Suprapubic skin (tissue), 4 donors: ENCODE data around the gene TEKT3. TPM values are rescaled to one million over a fixed set of nuclear protein-coding genes. Genes with fewer than 3 reads are reported as not detected.

ENCODE experiments used
- DNase-seq, 2 donors: peaks; one replicate each; pipeline ENCODE4 v3.0.0-alpha.2; 2019; ENCODE audit warnings: low spot score in 2 of 2
- H3K27ac ChIP-seq: fragments of 200-600 bp; sonication (generic); one replicate; pipeline ENCODE4 v1.5.1; 2019
- H3K27me3 ChIP-seq: fragments of 200-600 bp; sonication (generic); one replicate; pipeline ENCODE4 v1.5.1; 2019
- H3K36me3 ChIP-seq: fragments of 200-600 bp; sonication (generic); one replicate; pipeline ENCODE4 v1.5.1; 2019
- H3K4me1 ChIP-seq: fragments of 200-600 bp; sonication (generic); one replicate; pipeline ENCODE4 v1.5.1; 2019
- H3K4me3 ChIP-seq: fragments of 200-600 bp; sonication (generic); one replicate; pipeline ENCODE4 v1.5.1; 2019; ENCODE audit warnings: mild to moderate bottlenecking
- H3K9me3 ChIP-seq: fragments of 200-600 bp; sonication (generic); one replicate; pipeline ENCODE4 v1.5.1; 2019
- CTCF ChIP-seq, 2 donors: fragments of 200-600 bp in 1 of 2; fragments of 450-650 bp in 1 of 2; sonication (generic) in 1 of 2; IDR thresholded peaks; one replicate each; pipeline ENCODE4 v1.5.1; 2016 to 2019; ENCODE audit warnings: antibody characterized with exemption in 2 of 2, mild to moderate bottlenecking in 1 of 2, moderate library complexity in 1 of 2
- EP300 ChIP-seq: sonication (generic); formaldehyde crosslinking; IDR thresholded peaks from one replicate; pipeline ENCODE4 v1.6.1; 2017; ENCODE audit warnings: antibody characterized with exemption
- POLR2A ChIP-seq, 2 donors: fragments of 450-650 bp; IDR thresholded peaks; one replicate each; pipeline ENCODE4 v1.6.1; 2017; ENCODE audit warnings: antibody characterized with exemption in 2 of 2, mild to moderate bottlenecking in 2 of 2, moderate library complexity in 2 of 2
- POLR2AphosphoS5 ChIP-seq, 3 donors: sonication (generic); formaldehyde crosslinking; IDR thresholded peaks; one replicate each; pipeline ENCODE4 v1.6.1; 2017; ENCODE audit warnings: antibody characterized with exemption in 3 of 3
- WGBS: methylation state at CpG from one replicate; pipeline ENCODE4 v1.1.5; 2018; 5-methylcytosine and 5-hydroxymethylcytosine counted together
- total RNA-seq, 4 donors: library from RNA; depleted of rRNA; stranded (reverse); fragments of >200 nt; gene quantifications; one replicate each; pipeline ENCODE4 v1.1.0, GENCODE V29; 2016

Gene TEKT3
- total RNA-seq, 4 donors from 2014 or later, result not detected

- H3K4me1 ChIP-seq, result peaks cover 9% of the 10 kb centered on the region
- H3K27me3 ChIP-seq, result no peaks in the 10 kb centered on the region
- H3K36me3 ChIP-seq, result no peaks in the 10 kb centered on the region
- TF ChIP-seq POLR2AphosphoS5 (IDR thresholded peaks at IDR 0.05) (no peak), POLR2A (IDR thresholded peaks at IDR 0.05) (no peak), CTCF (IDR thresholded peaks at IDR 0.05) (no peak), EP300 (no peak)
- no peak for DNase-seq
- no peaks in the 10 kb centered on the region for H3K9me3 ChIP-seq
- H3K4me3 ChIP-seq, result no peak overlapping the region
- H3K27ac ChIP-seq, result no peak overlapping the region
- WGBS, result 81% methylated on average over 8 of the region's 8 CpGs
Measured at GRCh38 chr17:15291674-15292361, 49.6 kb downstream of the TEKT3 start.

GRCh38 chr17:15290605-15291004 is 50.8 kb downstream of the TEKT3 start:
- 75% methylated on average over 6 of the region's 6 CpGs for WGBS
- no peak overlapping the region for H3K4me3 ChIP-seq
- DNase-seq, result no peak
- peaks cover 9% of the 10 kb centered on the region for H3K4me1 ChIP-seq
- no peaks in the 10 kb centered on the region for H3K36me3 ChIP-seq
- H3K9me3 ChIP-seq, result no peaks in the 10 kb centered on the region
- no peak for TF ChIP-seq POLR2AphosphoS5 (IDR thresholded peaks at IDR 0.05)
- TF ChIP-seq CTCF (IDR thresholded peaks at IDR 0.05), result no peak
- no peak for TF ChIP-seq POLR2A (IDR thresholded peaks at IDR 0.05)
- no peak for TF ChIP-seq EP300
- no peaks in the 10 kb centered on the region for H3K27me3 ChIP-seq
- no peak overlapping the region for H3K27ac ChIP-seq

GRCh38 chr17:15289285-15290183 is 51.9 kb downstream of the TEKT3 start:
- Histone ChIP-seq H3K9me3 (no peaks in the 10 kb centered on the region), H3K27ac (no peak overlapping the region), H3K27me3 (no peaks in the 10 kb centered on the region), H3K4me3 (no peak overlapping the region), H3K4me1 (peaks cover 9% of the 10 kb centered on the region), H3K36me3 (no peaks in the 10 kb centered on the region)
- WGBS, result 78% methylated on average over 22 of the region's 22 CpGs
- TF ChIP-seq CTCF (IDR thresholded peaks at IDR 0.05) (no peak), POLR2AphosphoS5 (IDR thresholded peaks at IDR 0.05) (no peak), POLR2A (IDR thresholded peaks at IDR 0.05) (no peak), EP300 (no peak)
- DNase-seq, result no peak

- Histone ChIP-seq H3K4me3 (no peak overlapping the region), H3K9me3 (no peaks in the 10 kb centered on the region), H3K36me3 (no peaks in the 10 kb centered on the region), H3K4me1 (peaks cover 9% of the 10 kb centered on the region), H3K27me3 (no peaks in the 10 kb centered on the region), H3K27ac (no peak overlapping the region)
- TF ChIP-seq CTCF (IDR thresholded peaks at IDR 0.05), result no peak
- no peak for TF ChIP-seq POLR2AphosphoS5 (IDR thresholded peaks at IDR 0.05)
- no peak for TF ChIP-seq POLR2A (IDR thresholded peaks at IDR 0.05)
- no peak for TF ChIP-seq EP300
- no peak for DNase-seq
- WGBS, result 64% methylated on average over 1 of the region's 1 CpG
Measured at GRCh38 chr17:15288859-15289258, 52.5 kb downstream of the TEKT3 start.
